ENCODE measurements around the gene TSPAN14. TPM values are rescaled to one million over a fixed set of nuclear protein-coding genes. Genes with fewer than 3 reads are reported as not detected.

The TSPAN14 gene
- total RNA-seq, 1 donor from 2014 or later: 169 TPM

DNA sequence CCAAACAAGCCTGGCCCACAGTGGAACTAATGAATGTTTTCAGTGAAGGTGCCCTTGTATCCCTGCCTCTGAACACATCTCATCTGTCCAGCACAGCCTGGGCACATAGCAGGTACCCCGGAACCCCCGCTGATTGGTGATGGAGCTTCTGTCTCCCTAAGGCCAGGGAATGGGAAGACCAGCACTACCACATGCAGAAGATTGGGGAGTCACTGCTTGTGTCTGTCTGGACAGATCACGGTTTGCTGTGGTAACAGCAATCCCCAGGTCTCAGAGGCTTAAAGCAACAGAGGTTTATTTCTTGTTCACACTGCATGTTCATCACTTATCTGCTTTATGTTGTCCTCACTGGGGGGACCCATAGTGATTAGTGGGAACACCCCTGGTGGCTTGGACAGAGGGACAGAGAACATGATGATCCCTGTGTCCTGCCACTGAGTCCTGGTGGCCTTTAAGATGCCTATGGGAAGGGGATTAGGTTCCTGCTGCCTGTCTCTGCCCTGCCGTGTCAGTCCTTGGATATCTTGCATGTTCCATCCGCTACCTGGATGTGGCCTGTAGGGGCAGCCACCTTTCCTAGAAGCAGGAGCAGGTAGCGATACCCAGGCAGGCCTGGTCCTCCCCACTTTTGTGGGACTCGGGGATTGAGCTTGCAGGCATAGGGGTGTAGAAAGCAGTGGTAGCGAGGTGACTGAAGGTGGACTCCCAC is 3.6 kb downstream of the TSPAN14 start:
- Histone ChIP-seq H3K27me3 (ENCODE audit: low read depth) (no peaks in the 10 kb centered on the region), H3K4me1 (peaks cover 85% of the 10 kb centered on the region), H3K27ac (peak overlapping the region; percentile 81), H3K9me3 (no peaks in the 10 kb centered on the region), H3K4me3 (peak overlapping the region; percentile 87), H3K36me3 (peaks cover 6% of the 10 kb centered on the region)
- intact Hi-C loops (cut with DNase I): no loop called here
- no peak for DNase-seq
- no peak for ATAC-seq
- TF ChIP-seq CTCF (IDR thresholded peaks at IDR 0.05): no peak

GRCh38 chr10:80458263-80458625 is 4.1 kb downstream of the TSPAN14 start:
- no peak for DNase-seq
- no peaks in the 10 kb centered on the region for H3K9me3 ChIP-seq
- H3K4me1 ChIP-seq: peaks cover 85% of the 10 kb centered on the region
- H3K27ac ChIP-seq: peak overlapping the region; percentile 81
- no peaks in the 10 kb centered on the region for H3K27me3 ChIP-seq (ENCODE audit: low read depth)
- intact Hi-C loops (cut with DNase I): no loop called here
- H3K4me3 ChIP-seq: peak overlapping the region; percentile 87
- ATAC-seq: no peak
- peaks cover 10% of the 10 kb centered on the region for H3K36me3 ChIP-seq
- no peak for TF ChIP-seq CTCF (IDR thresholded peaks at IDR 0.05)

GRCh38 chr10:80458638-80459037 is 4.5 kb downstream of the TSPAN14 start:
- no peak for TF ChIP-seq CTCF (IDR thresholded peaks at IDR 0.05)
- DNase-seq (no peak), ATAC-seq (no peak)
- Histone ChIP-seq H3K27ac (peak overlapping the region; percentile 81), H3K4me1 (peaks cover 85% of the 10 kb centered on the region), H3K27me3 (ENCODE audit: low read depth) (no peaks in the 10 kb centered on the region), H3K36me3 (peaks cover 14% of the 10 kb centered on the region), H3K9me3 (no peaks in the 10 kb centered on the region), H3K4me3 (peak overlapping the region; percentile 87)
- intact Hi-C loops (cut with DNase I): no loop called here

DNA sequence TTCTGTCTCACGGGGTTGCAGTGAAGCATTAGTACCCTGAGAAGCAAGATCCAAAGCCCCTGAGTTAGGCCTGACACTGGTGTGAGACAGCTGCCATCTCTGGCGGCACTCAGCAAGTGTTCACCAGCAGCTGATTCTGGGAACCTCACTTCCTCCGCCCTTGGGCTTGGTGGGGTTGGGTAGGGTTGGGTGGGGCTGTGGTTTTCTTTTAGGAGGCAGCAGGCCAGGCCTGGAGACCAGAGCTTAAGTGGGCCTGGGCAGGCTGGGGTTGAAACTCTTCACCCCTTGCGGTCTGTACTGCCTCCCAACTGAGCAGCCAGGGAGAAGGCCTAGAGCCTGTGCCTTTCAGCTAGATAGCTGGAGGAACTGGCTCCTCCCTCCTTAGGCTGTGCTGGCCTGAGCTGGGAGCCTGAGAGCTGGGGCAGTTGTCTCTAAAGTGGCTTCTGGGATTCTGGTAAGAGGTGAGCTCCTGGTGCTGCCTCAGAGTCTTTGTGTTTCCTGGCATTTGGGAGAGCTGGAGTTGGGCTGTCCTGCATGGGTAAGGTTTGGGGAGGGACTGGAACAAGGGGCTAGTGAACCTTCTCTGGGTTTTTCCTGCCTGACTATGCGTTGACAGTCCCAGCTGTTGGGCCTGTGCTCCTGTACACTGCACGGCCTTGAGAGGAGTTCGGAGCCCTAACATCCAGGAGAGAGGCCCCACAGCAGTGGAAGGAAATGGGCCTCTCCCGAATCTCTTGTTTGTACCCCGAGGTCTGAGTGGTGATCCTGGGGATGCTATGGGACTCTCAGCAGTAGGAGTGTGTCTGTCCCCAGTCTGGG is 5.1 kb downstream of the TSPAN14 start:
- no peak for TF ChIP-seq CTCF (IDR thresholded peaks at IDR 0.05)
- H3K4me1 ChIP-seq: peaks cover 91% of the 10 kb centered on the region
- H3K36me3 ChIP-seq: peaks cover 16% of the 10 kb centered on the region
- intact Hi-C loops (cut with DNase I): no loop called here
- ATAC-seq (peak; percentile 61 to 74), DNase-seq (peak; percentile 90)
- no peaks in the 10 kb centered on the region for H3K9me3 ChIP-seq
- peak overlapping the region; percentile 81 for H3K27ac ChIP-seq
- peak overlapping the region; percentile 87 for H3K4me3 ChIP-seq
- no peaks in the 10 kb centered on the region for H3K27me3 ChIP-seq (ENCODE audit: low read depth)

DNA sequence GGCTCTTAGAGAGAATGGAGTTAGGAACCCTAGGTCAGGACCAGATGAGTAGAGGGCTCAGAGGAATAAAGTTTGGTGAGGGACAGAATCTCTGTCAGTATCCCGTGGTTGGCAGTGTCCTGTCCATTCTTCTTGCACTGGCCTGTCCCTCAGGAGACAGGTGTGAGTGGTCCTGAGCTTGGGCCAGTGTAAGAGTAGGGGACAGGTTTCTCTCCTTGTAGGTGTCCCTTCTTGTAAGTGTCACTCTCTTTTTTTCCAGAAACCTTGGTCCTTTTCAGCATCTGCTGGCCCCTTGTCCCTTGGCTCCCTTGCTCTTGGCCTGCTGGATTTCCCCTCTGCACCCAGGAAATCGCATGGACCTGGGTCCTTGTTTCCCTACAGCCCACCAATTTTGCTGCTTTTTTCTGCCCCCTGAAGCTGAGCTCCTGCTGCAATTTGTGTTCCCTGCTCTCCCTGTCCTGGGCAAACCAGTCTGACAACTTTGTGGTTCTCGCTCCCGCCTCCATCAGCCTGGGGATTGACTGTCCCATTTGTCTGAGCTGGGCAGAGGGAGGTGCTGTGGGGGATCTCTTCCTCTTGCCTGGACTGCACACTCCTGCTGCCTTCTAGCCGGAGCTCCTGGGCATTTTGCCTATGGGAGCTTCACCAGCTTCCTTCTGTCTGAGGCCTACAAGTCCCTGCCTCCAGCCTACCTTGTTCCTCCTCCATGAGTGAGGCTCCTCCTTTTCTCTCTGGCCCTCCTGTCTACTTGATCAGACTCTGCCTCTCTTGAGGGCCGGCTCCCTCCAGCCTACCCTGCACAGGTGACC is 6.5 kb downstream of the TSPAN14 start:
- H3K4me1 ChIP-seq: peaks cover 100% of the 10 kb centered on the region
- intact Hi-C loops (cut with DNase I): no loop called here
- ATAC-seq: peak; percentile 83 to 88
- peak; percentile 82 for DNase-seq
- H3K36me3 ChIP-seq: peaks cover 16% of the 10 kb centered on the region
- peak overlapping the region; percentile 81 for H3K27ac ChIP-seq
- H3K27me3 ChIP-seq (ENCODE audit: low read depth): no peaks in the 10 kb centered on the region
- peak overlapping the region; percentile 87 for H3K4me3 ChIP-seq
- no peak for TF ChIP-seq CTCF (IDR thresholded peaks at IDR 0.05)
- no peaks in the 10 kb centered on the region for H3K9me3 ChIP-seq

Data from lower lobe of right lung (tissue), 2 donors.